H1 (cell line): ENCODE measurements around the gene AP1G2. TPM values are rescaled to one million over a fixed set of nuclear protein-coding genes. Genes with fewer than 3 reads are reported as not detected.

Experiments
- CTCF ChIA-PET: fragments of 300-600 bp; sonication (Branson Sonifier 250); formaldehyde crosslinking; loops from one replicate; lab custom pipeline; 2021; ENCODE audit not compliant: partially characterized antibody; lab: Charles Lee
- POLR2A ChIA-PET: fragments of 300-600 bp; sonication (Branson Sonifier 250); formaldehyde crosslinking; loops from one replicate; lab custom pipeline; 2021; ENCODE audit warnings: inconsistent platforms; ENCODE audit not compliant: partially characterized antibody; lab: Charles Lee
- DNase-seq, 2 experiments: peaks; one replicate each; pipeline versions ENCODE4 v3.0.0 to v3.0.0-alpha.2; 2010 to 2022; ENCODE audit warnings: low spot score in 2 of 2, low read depth in 1 of 2, mixed read lengths in 1 of 2
- FAIRE-seq: peaks from 2 replicates; lab custom pipeline; 2011; peaks lifted over from hg19 to GRCh38; lab: Jason Lieb, UNC
- H2AFZ ChIP-seq: 2 replicates; pipeline ENCODE4 v1.8.1; 2012; ENCODE audit warnings: low read length, inconsistent platforms
- H2AK5ac ChIP-seq: 2 replicates; pipeline ENCODE4 v1.6.1; 2013; ENCODE audit warnings: low read depth, low read length
- H2BK120ac ChIP-seq: replicated peaks from 2 replicates; pipeline ENCODE3; 2013; ENCODE audit warnings: low read depth, low read length, inconsistent platforms
- H2BK12ac ChIP-seq: 2 replicates; pipeline ENCODE4 v1.6.1; 2013; ENCODE audit warnings: low read depth, low read length
- H2BK15ac ChIP-seq: 2 replicates; pipeline ENCODE4 v1.6.1; 2013; ENCODE audit warnings: low read length
- H2BK20ac ChIP-seq: 2 replicates; pipeline ENCODE4 v1.6.1; 2013; ENCODE audit warnings: low read length
- H2BK5ac ChIP-seq: 2 replicates; pipeline ENCODE4 v1.6.1; 2013; ENCODE audit warnings: low read depth, low read length
- H3K14ac ChIP-seq: 2 replicates; pipeline ENCODE4 v1.6.1; 2013; ENCODE audit warnings: inconsistent platforms; ENCODE audit not compliant: insufficient read length
- H3K18ac ChIP-seq: 2 replicates; pipeline ENCODE4 v1.6.1; 2013; ENCODE audit warnings: low read length; ENCODE audit errors: extremely low read depth
- H3K23ac ChIP-seq: 2 replicates; pipeline ENCODE4 v1.6.1; 2013; ENCODE audit warnings: inconsistent platforms; ENCODE audit not compliant: insufficient read length
- H3K23me2 ChIP-seq: 2 replicates; pipeline ENCODE4 v1.6.1; 2013; ENCODE audit warnings: low read depth, low read length
- H3K27ac ChIP-seq: 2 replicates; pipeline ENCODE4 v1.6.1; 2011; ENCODE audit warnings: low read depth, low read length, inconsistent platforms
- H3K27me3 ChIP-seq, 4 experiments: replicated peaks in 1 of 4; 1 replicate in 1 of 4; 2 replicates in 3 of 4; pipeline versions ENCODE4 v1.6.1 to v1.8.1; 2011 to 2013; ENCODE audit warnings: low read length in 3 of 4, mild to moderate bottlenecking in 3 of 4, inconsistent platforms in 2 of 4, mixed read lengths in 2 of 4, moderate library complexity in 1 of 4; ENCODE audit not compliant: control insufficient read depth in 3 of 4, insufficient read depth in 3 of 4; ENCODE audit errors: extremely low read depth in 1 of 4
- H3K36me3 ChIP-seq, 4 experiments: 2 replicates each; pipeline versions ENCODE4 v1.6.1 to v1.8.1; 2011 to 2013; ENCODE audit warnings: mild to moderate bottlenecking in 4 of 4, low read length in 3 of 4, moderate library complexity in 2 of 4, control low read depth in 1 of 4, inconsistent platforms in 1 of 4; ENCODE audit not compliant: insufficient read depth in 4 of 4, control insufficient read depth in 2 of 4
- H3K4ac ChIP-seq: replicated peaks from 2 replicates; pipeline ENCODE3; 2013; ENCODE audit warnings: low read length, low read depth, mixed read lengths, inconsistent platforms; ENCODE audit not compliant: insufficient read length
- H3K4me1 ChIP-seq, 4 experiments: replicated peaks in 1 of 4; 1 replicate in 1 of 4; 2 replicates in 3 of 4; pipeline versions ENCODE4 v1.6.1 to v1.8.1; 2011 to 2013; ENCODE audit warnings: low read length in 3 of 4, inconsistent platforms in 2 of 4, mixed read lengths in 1 of 4; ENCODE audit not compliant: insufficient read depth in 4 of 4, control insufficient read depth in 3 of 4
- H3K4me2 ChIP-seq, 2 experiments: 2 replicates each; pipeline versions ENCODE4 v1.6.1 to v1.8.1; 2011 to 2013; ENCODE audit warnings: low read depth in 2 of 2, low read length in 2 of 2, control low read depth in 1 of 2, inconsistent platforms in 1 of 2, mild to moderate bottlenecking in 1 of 2; ENCODE audit not compliant: insufficient read depth in 1 of 2
- H3K4me3 ChIP-seq, 4 experiments: fragments of 200-600, 300-600 bp in 1 of 4; sonication (generic), shearing (Covaris generic), sonication (Bioruptor Twin) in 1 of 4; 2 replicates each; pipeline versions ENCODE4 v1.5.1 to v1.8.1; 2011 to 2016; ENCODE audit warnings: low read length in 4 of 4, low read depth in 3 of 4, control low read depth in 2 of 4, inconsistent platforms in 2 of 4, mild to moderate bottlenecking in 2 of 4, mixed read lengths in 1 of 4, moderate library complexity in 1 of 4; ENCODE audit not compliant: insufficient read depth in 2 of 4; ENCODE audit errors: extremely low read depth in 1 of 4
- H3K56ac ChIP-seq: replicated peaks from 2 replicates; pipeline ENCODE3; 2013; ENCODE audit warnings: low read depth, mild to moderate bottlenecking, mixed read lengths, low read length, inconsistent platforms; ENCODE audit not compliant: insufficient read length
- H3K79me1 ChIP-seq: 2 replicates; pipeline ENCODE4 v1.6.1; 2013; ENCODE audit warnings: low read depth, low read length, control low read depth
- H3K79me2 ChIP-seq, 2 experiments: 2 replicates each; pipeline versions ENCODE4 v1.6.1 to v1.8.1; 2012 to 2013; ENCODE audit warnings: low read length in 2 of 2, mild to moderate bottlenecking in 2 of 2, inconsistent platforms in 1 of 2; ENCODE audit not compliant: insufficient read depth in 2 of 2, control insufficient read depth in 1 of 2
- H3K9ac ChIP-seq, 4 experiments: replicated peaks in 1 of 4; 1 replicate in 1 of 4; 2 replicates in 3 of 4; pipeline versions ENCODE4 v1.6.1 to v1.8.1; 2011 to 2013; ENCODE audit warnings: low read depth in 3 of 4, low read length in 3 of 4, control low read depth in 2 of 4, mild to moderate bottlenecking in 2 of 4, moderate library complexity in 2 of 4, inconsistent platforms in 1 of 4; ENCODE audit errors: extremely low read depth in 1 of 4
- H3K9me3 ChIP-seq, 2 experiments: 2 replicates each; pipeline versions ENCODE4 v1.6.1 to v1.8.1; 2012 to 2013; ENCODE audit warnings: mild to moderate bottlenecking in 2 of 2, moderate library complexity in 2 of 2, control low read depth in 1 of 2, inconsistent platforms in 1 of 2, low read depth in 1 of 2, low read length in 1 of 2, mixed read lengths in 1 of 2; ENCODE audit not compliant: insufficient read depth in 2 of 2
- H4K20me1 ChIP-seq, 2 experiments: replicated peaks in 1 of 2; 2 replicates each; pipeline versions ENCODE3 to v1.8.1; 2011 to 2013; ENCODE audit warnings: inconsistent platforms in 2 of 2, low read length in 2 of 2, mild to moderate bottlenecking in 1 of 2; ENCODE audit not compliant: insufficient read depth in 2 of 2, control insufficient read depth in 1 of 2
- H4K5ac ChIP-seq: 2 replicates; pipeline ENCODE4 v1.6.1; 2013; ENCODE audit warnings: low read length, low read depth, mixed read lengths, inconsistent platforms; ENCODE audit not compliant: insufficient read length
- H4K8ac ChIP-seq: 2 replicates; pipeline ENCODE4 v1.8.0; 2013; ENCODE audit warnings: mild to moderate bottlenecking, moderate library complexity, low read length, inconsistent platforms; ENCODE audit not compliant: insufficient read depth; ENCODE audit errors: extremely low read depth
- H4K91ac ChIP-seq: replicated peaks from 2 replicates; pipeline ENCODE3; 2013; ENCODE audit warnings: low read length, mixed read lengths, inconsistent platforms; ENCODE audit not compliant: insufficient read length
- BCL11A ChIP-seq, 2 experiments: IDR thresholded peaks; one replicate each; pipeline ENCODE4 v1.6.1; 2011; ENCODE audit warnings: low read depth in 2 of 2, low read length in 2 of 2, mild to moderate bottlenecking in 2 of 2
- CHD1 ChIP-seq: IDR thresholded peaks from 2 replicates; pipeline ENCODE4 v1.6.1; 2012; ENCODE audit warnings: low read depth, low read length, improper control_type of control experiment
- CTBP2 ChIP-seq: IDR thresholded peaks from 2 replicates; pipeline ENCODE4 v1.7.0; 2011; ENCODE audit warnings: borderline replicate concordance, mild to moderate bottlenecking, moderate library complexity, mixed read lengths, low read length; ENCODE audit not compliant: insufficient read depth, insufficient read length
- JUN ChIP-seq: IDR thresholded peaks from 2 replicates; pipeline ENCODE4 v1.6.1; 2011; ENCODE audit warnings: low read depth, mild to moderate bottlenecking, improper control_type of control experiment, low read length
- SIRT6 ChIP-seq: IDR thresholded peaks from one replicate; pipeline ENCODE4 v1.7.1; 2012; ENCODE audit warnings: low read length, inconsistent platforms
- SP1 ChIP-seq: IDR thresholded peaks from 2 replicates; pipeline ENCODE4 v1.6.1; 2011; ENCODE audit warnings: low read depth, low read length
- SP4 ChIP-seq: IDR thresholded peaks from 2 replicates; pipeline ENCODE4 v1.6.1; 2012; ENCODE audit warnings: low read length, inconsistent platforms
- TAF7 ChIP-seq: optimal IDR thresholded peaks from 2 replicates; pipeline ENCODE3; 2011; ENCODE audit warnings: low read depth, mild to moderate bottlenecking, inconsistent platforms, low read length, moderate library complexity, borderline replicate concordance
- TBP ChIP-seq: IDR thresholded peaks from 2 replicates; pipeline ENCODE4 v1.6.1; 2011; ENCODE audit warnings: low read depth, low read length, improper control_type of control experiment
- TCF12 ChIP-seq: IDR thresholded peaks from 2 replicates; pipeline ENCODE4 v1.6.1; 2011; ENCODE audit warnings: low read depth, mild to moderate bottlenecking, low read length
- WGBS, 2 experiments: shearing (Covaris generic) in 1 of 2; methylation state at CpG; one replicate each; pipeline versions ENCODE4 v1.1.6 to v1.1.7; 2013 to 2015; ENCODE audit warnings: low lambda C conversion rate in 2 of 2, mixed read lengths in 2 of 2, inconsistent platforms in 1 of 2, low coverage in 1 of 2, missing lambda C conversion rate in 1 of 2; ENCODE audit not compliant: insufficient replicate concordance in 2 of 2, insufficient coverage in 1 of 2, insufficient read length in 1 of 2; ENCODE audit errors: extremely low coverage in 1 of 2, missing lambda C conversion rate in 1 of 2; 5-methylcytosine and 5-hydroxymethylcytosine counted together
- polyA plus RNA-seq, 7 experiments: library from polyadenylated mRNA; depleted of rRNA in 3 of 7; stranded (reverse) in 5 of 7; unstranded in 2 of 7; fragments of >200 nt in 5 of 7; fragments of 200-250 nt in 2 of 7; gene quantifications; 1 replicate in 5 of 7; 2 replicates in 1 of 7; 4 replicates in 1 of 7; pipeline versions ENCODE4 v1.2.1 to v1.2.3, GENCODE V29; 2011 to 2013; ENCODE audit warnings: missing spikeins in 2 of 7, mixed read lengths in 2 of 7
- total RNA-seq: library from RNA; stranded (reverse); fragmentation: NEBNext Ultra II Directional; extraction: Animal tissue kit (Norgen Biotek cat#: 25700); gene quantifications from 2 replicates; pipeline ENCODE4 v1.2.1, GENCODE V29; 2021

Gene AP1G2
- total and polyA plus RNA-seq, 2 of the 8 experiments (the other 6 are each of a cell fraction or from before 2014, with no cell fraction given): 70.9 to 134 TPM

DNA sequence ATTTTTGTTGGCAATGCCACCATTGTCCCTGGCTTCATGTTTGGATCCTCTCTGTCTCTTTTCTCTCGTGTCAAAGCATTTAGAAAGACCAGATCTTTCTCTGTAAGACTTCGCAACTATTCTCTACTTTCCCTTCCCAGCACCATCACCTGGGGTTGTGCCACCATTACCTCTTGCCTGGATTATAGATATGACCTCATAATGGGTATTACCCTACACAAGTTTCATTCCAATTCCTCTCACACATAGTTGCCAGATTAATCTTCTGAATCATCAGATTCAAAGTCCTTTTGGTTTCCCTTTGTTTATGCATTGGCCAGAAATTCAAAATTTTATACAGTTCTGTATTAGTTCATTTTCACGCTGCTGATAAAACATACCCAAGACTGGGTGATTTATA, 41.4 kb upstream of the AP1G2 start:
- CTCF ChIA-PET: interaction anchor here (6.1 to 6.2 kb wide), 2 partner anchors 23 to 302 kb away, joined by 20 to 53 read pairs; no protein-coding TSS in a partner anchor
- FAIRE-seq: no peak
- 78% methylated on average over 3 of the region's 3 CpGs; no CpG with 5 or more reads in 1 of the 2 experiments for WGBS, 2 experiments

More for the DNA sequence above, 41.4 kb upstream of the AP1G2 start:
- Histone ChIP-seq H3K27me3 (no peaks in the 10 kb centered on the region; a peak in 1 of 7 replicates), H3K4ac (no peak overlapping the region), H2BK120ac (no peak overlapping the region), H3K23me2 (peaks cover 3% of the 10 kb centered on the region; the same call in 1 of the 2 replicates), H2AK5ac (no peak overlapping the region), H3K14ac (no peak overlapping the region), H3K23ac (no peak overlapping the region), H2BK20ac (no peak overlapping the region)
- TF ChIP-seq SP4 (no peak), BCL11A (IDR thresholded peaks at IDR 0.05; ENCODE audit: low read depth in 2 of 2, low read length in 2 of 2) (no peak), CTBP2 (no peak), TAF7 (no peak), SP1 (no peak), SIRT6 (no peak), CHD1 (no peak), TCF12 (no peak), JUN (no peak), TBP (no peak)
- TF ChIP-seq, all 59 proteins: peak for 0
- Histone ChIP-seq H3K9ac (no peak overlapping the region), H3K18ac (no peak overlapping the region), H2AFZ (no peak overlapping the region), H3K9me3 (no peaks in the 10 kb centered on the region; a peak in 1 of 4 replicates), H3K4me1 (no peaks in the 10 kb centered on the region), H3K56ac (no peak overlapping the region), H3K79me2 (no peaks in the 10 kb centered on the region), H3K4me2 (no peak overlapping the region), H3K27ac (no peak overlapping the region), H2BK5ac (no peak overlapping the region), H3K36me3 (no peaks in the 10 kb centered on the region), H3K4me3 (no peak overlapping the region), H3K79me1 (no peaks in the 10 kb centered on the region), H2BK12ac (no peak overlapping the region), H4K91ac (no peak overlapping the region), H4K5ac (no peak overlapping the region), H4K20me1 (no peaks in the 10 kb centered on the region), H4K8ac (no peak overlapping the region), H2BK15ac (no peak overlapping the region)
- DNase-seq: no peak
- POLR2A ChIA-PET: no interaction called here
